Mesodermal cell (in vitro differentiated cells): ENCODE data around the gene ADCY5.
"Not testable (repeated sequence)": the region's sequence is repeated elsewhere in the genome, so short reads cannot be mapped to it uniquely, and the experiment has no call there.

ENCODE experiments used
- H3K27ac ChIP-seq: 2 replicates; pipeline ENCODE4 v1.7.0; 2013; ENCODE audit warnings: mild to moderate bottlenecking, low read depth, low read length, moderate library complexity; ENCODE audit not compliant: severe bottlenecking
- H3K36me3 ChIP-seq: 2 replicates; pipeline ENCODE4 v1.7.1; 2013; ENCODE audit warnings: mild to moderate bottlenecking, low read length, moderate library complexity; ENCODE audit not compliant: control insufficient read depth, insufficient read depth
- H3K4me1 ChIP-seq: one replicate; pipeline ENCODE4 v1.7.1; 2013; ENCODE audit warnings: mild to moderate bottlenecking, low read length; ENCODE audit not compliant: insufficient read depth, control insufficient read depth, poor library complexity, severe bottlenecking
- H3K4me3 ChIP-seq: 2 replicates; pipeline ENCODE4 v1.7.0; 2013; ENCODE audit warnings: low read length, control low read depth, mild to moderate bottlenecking; ENCODE audit not compliant: insufficient read depth, poor library complexity, severe bottlenecking; ENCODE audit errors: extremely low read depth
- H3K9me3 ChIP-seq: 2 replicates; pipeline ENCODE4 v1.7.1; 2013; ENCODE audit warnings: mild to moderate bottlenecking, low read length, moderate library complexity; ENCODE audit not compliant: control insufficient read depth
- WGBS, 2 experiments: methylation state at CpG; one replicate each; pipeline ENCODE4 v1.1.5; 2013; ENCODE audit warnings: missing lambda C conversion rate in 2 of 2; ENCODE audit not compliant: insufficient coverage in 2 of 2; 5-methylcytosine and 5-hydroxymethylcytosine counted together

Gene ADCY5

DNA sequence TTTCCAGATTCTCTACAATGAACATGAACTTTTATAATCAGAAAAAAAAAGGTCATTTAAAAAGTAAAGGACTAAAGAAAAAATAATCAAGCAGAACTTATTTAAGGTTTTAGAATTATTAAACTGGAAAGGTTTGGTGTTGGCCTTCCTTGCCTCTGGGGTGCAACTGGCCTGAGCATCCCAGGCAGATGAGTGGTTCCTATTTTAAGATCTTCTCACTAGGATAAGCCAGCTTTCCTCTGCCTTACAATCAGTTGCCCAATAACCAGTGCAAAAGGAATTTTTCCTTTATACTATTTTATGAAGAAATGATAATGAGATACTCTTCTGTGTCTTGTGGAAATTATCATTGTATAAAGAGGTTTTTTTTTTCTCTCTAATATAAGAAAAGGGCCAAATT, 190.5 kb downstream of the ADCY5 start:
- no peaks in the 10 kb centered on the region for H3K9me3 ChIP-seq
- peaks cover 3% of the 10 kb centered on the region for H3K4me1 ChIP-seq
- no peak overlapping the region for H3K4me3 ChIP-seq
- H3K36me3 ChIP-seq = no peaks in the 10 kb centered on the region
- H3K27ac ChIP-seq = no peak overlapping the region

- 83% methylated on average over 2 of the region's 2 CpGs for WGBS, 2 experiments
- Histone ChIP-seq H3K36me3 (no peaks in the 10 kb centered on the region), H3K27ac (no peak overlapping the region), H3K4me1 (peaks cover 3% of the 10 kb centered on the region), H3K4me3 (no peak overlapping the region), H3K9me3 (no peaks in the 10 kb centered on the region)
Measured at GRCh38 chr3:123256256-123256655, 192.6 kb downstream of the ADCY5 start.

DNA sequence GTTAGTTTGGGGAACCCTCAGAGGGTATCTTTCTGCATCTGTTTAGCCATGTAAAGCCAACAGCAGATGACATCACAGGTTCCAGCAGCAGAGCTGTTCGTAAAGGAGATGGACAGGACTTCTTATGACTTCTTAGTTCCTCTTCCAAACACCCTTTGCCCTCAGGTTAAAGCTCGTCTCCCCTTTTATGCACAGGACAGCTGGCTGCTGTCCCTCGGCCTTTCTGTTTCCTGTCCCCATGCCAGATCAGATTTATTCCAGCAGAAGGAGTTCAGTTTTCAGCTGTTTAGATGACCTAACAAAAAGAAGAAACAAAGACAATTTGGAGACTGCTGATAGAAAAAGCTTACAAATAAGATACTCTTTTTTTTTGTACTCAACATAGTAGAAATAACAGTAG, 202.0 kb downstream of the ADCY5 start:
- peaks cover 8% of the 10 kb centered on the region for H3K36me3 ChIP-seq
- WGBS, 2 experiments = 92 to 100% methylated on average over 2 to 3 of the region's 3 CpGs
- no peaks in the 10 kb centered on the region for H3K9me3 ChIP-seq
- no peak overlapping the region for H3K27ac ChIP-seq
- no peak overlapping the region for H3K4me3 ChIP-seq
- H3K4me1 ChIP-seq = no peaks in the 10 kb centered on the region

- WGBS, 2 experiments = 92 to 100% methylated on average over 2 of the region's 4 CpGs
- Histone ChIP-seq H3K4me1 (no peaks in the 10 kb centered on the region), H3K9me3 (no peaks in the 10 kb centered on the region), H3K4me3 (no peak overlapping the region), H3K36me3 (peaks cover 8% of the 10 kb centered on the region), H3K27ac (no peak overlapping the region)
Measured at GRCh38 chr3:123244128-123244527, 204.8 kb downstream of the ADCY5 start.

GRCh38 chr3:123239756-123240155, 209.1 kb downstream of the ADCY5 start:
- no CpG with 5 or more reads among the region's 1 CpG for WGBS, 2 experiments

DNA sequence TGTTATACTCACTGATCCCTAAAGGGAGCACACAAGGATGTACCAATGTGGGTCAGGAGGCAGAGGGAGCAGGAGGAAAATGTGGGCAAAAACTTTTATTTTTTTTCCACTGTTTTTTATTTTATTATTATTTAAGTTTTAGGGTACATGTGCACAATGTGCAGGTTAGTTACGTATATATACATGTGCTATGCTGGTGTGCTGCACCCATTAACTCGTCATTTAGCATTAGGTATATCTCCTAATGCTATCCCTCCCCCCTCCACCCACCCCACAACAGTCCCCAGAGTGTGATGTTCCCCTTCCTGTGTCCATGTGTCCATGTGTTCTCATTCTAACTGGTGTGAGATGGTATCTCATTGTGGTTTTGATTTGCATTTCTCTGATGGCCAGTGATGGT, 209.7 kb downstream of the ADCY5 start:
- H3K4me3 ChIP-seq, H3K9me3 ChIP-seq, H3K4me1 ChIP-seq, H3K27ac ChIP-seq, H3K36me3 ChIP-seq: not testable (repeated sequence)
- WGBS, 2 experiments = no CpG with 5 or more reads among the region's 2 CpGs

More at GRCh38 chr3:123239756-123240155, 209.1 kb downstream of the ADCY5 start:
- Histone ChIP-seq H3K4me1 (no peaks in the 10 kb centered on the region), H3K36me3 (no peaks in the 10 kb centered on the region), H3K4me3 (no peak overlapping the region), H3K27ac (no peak overlapping the region), H3K9me3 (no peaks in the 10 kb centered on the region)

GRCh38 chr3:123236902-123237301, 212.0 kb downstream of the ADCY5 start:
- 92 to 100% methylated on average over 2 to 3 of the region's 3 CpGs for WGBS, 2 experiments
- no peaks in the 10 kb centered on the region for H3K4me1 ChIP-seq
- H3K9me3 ChIP-seq = no peaks in the 10 kb centered on the region
- no peak overlapping the region for H3K27ac ChIP-seq
- no peaks in the 10 kb centered on the region for H3K36me3 ChIP-seq
- no peak overlapping the region for H3K4me3 ChIP-seq
